ENCODE data around the gene VPS26C.

Gene VPS26C

DNA sequence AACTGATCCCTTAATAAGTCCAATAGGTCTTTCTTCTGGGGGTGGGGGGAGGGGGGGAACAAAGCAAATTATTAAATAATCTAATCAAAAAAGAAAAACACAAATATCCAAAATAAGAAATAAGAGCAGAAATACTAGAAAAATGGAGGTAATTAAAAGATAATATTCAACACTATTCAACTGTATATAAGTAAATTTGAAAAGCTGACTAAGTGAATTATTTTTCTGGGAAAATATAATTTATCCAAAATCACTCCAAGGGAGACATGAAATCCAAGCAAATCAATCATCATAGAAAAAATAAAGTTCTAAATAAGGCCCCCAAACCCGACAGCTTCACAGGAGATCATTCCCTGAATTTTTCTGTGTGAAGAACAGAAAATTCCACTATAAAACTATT, 18.8 kb downstream of the VPS26C start:
- H3K9me3 ChIP-seq (ENCODE audit: severe bottlenecking): no peaks in the 10 kb centered on the region
- H3K36me3 ChIP-seq (ENCODE audit: low read depth): no peaks in the 10 kb centered on the region
- no peaks in the 10 kb centered on the region for H3K27me3 ChIP-seq (ENCODE audit: insufficient read depth, poor library complexity, severe bottlenecking)
- no peak overlapping the region for H3K27ac ChIP-seq (ENCODE audit: poor library complexity, severe bottlenecking)
- no peak overlapping the region for H3K4me3 ChIP-seq (ENCODE audit: severe bottlenecking)
- no peak for DNase-seq (ENCODE audit: low spot score)
- H3K4me1 ChIP-seq (ENCODE audit: insufficient read depth, poor library complexity, severe bottlenecking): no peaks in the 10 kb centered on the region
- no peak for ATAC-seq (ENCODE audit: low read depth)
- TF ChIP-seq, protein P1, sequence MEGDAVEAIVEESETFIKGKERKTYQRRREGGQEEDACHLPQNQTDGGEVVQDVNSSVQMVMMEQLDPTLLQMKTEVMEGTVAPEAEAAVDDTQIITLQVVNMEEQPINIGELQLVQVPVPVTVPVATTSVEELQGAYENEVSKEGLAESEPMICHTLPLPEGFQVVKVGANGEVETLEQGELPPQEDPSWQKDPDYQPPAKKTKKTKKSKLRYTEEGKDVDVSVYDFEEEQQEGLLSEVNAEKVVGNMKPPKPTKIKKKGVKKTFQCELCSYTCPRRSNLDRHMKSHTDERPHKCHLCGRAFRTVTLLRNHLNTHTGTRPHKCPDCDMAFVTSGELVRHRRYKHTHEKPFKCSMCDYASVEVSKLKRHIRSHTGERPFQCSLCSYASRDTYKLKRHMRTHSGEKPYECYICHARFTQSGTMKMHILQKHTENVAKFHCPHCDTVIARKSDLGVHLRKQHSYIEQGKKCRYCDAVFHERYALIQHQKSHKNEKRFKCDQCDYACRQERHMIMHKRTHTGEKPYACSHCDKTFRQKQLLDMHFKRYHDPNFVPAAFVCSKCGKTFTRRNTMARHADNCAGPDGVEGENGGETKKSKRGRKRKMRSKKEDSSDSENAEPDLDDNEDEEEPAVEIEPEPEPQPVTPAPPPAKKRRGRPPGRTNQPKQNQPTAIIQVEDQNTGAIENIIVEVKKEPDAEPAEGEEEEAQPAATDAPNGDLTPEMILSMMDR (IDR thresholded peaks at IDR 0.05; ENCODE audit: poor library complexity, severe bottlenecking): no peak

DNA sequence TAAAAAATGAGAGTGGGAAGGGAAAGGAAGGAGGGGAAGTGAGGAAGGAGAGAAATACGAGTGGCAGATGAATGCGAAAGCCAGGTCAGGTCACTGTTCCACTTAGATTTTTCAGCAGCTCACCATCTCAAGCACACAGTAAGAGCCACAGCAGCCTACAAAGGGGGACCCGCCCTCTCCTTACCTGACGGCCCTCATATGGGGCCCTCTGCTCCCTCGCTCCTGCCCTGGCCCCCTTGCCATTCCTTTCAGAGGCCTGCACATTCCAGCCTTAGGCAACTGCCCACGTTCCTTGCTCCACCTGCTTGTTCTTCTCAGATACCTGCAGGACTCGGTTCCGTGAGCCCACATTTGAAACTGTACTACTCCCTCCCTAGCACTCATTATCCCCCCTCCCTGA, 22.0 kb downstream of the VPS26C start:
- DNase-seq (ENCODE audit: low spot score): no peak
- Histone ChIP-seq H3K9me3 (ENCODE audit: severe bottlenecking) (no peaks in the 10 kb centered on the region), H3K4me3 (ENCODE audit: severe bottlenecking) (no peak overlapping the region), H3K27ac (ENCODE audit: poor library complexity, severe bottlenecking) (no peak overlapping the region), H3K4me1 (ENCODE audit: insufficient read depth, poor library complexity, severe bottlenecking) (no peaks in the 10 kb centered on the region), H3K36me3 (ENCODE audit: low read depth) (peaks cover 14% of the 10 kb centered on the region), H3K27me3 (ENCODE audit: insufficient read depth, poor library complexity, severe bottlenecking) (no peaks in the 10 kb centered on the region)
- TF ChIP-seq, protein P1 (IDR thresholded peaks at IDR 0.05; ENCODE audit: poor library complexity, severe bottlenecking): no peak
- no peak for ATAC-seq (ENCODE audit: low read depth)

DNA sequence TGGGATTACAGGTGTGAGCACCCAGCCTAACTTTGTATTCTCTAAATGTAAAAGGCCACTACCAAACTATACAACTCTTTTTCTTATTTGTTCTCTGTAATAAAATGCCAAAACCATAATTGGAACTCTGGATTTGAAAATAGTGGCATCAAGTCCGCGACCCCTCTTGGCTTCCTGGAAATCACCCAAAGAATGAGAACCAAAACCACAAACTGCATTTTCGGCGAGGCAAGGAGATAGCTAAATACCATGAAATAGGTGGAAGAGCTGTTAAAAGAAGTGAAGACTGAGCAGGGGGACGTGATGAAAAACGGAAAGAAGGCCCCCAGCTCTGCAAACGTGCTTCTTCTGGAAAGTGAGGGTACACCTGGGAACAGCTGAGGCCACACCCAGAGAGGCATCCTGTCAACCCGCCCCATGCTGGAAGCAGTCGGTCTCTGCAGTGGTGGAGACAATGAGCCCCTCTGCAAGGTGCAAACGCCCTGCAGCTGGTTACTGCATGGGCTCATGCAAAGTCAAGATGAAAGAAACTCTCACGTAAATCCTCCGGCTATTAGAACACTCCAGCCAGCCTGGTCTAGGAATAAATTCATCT, 22.5 kb downstream of the VPS26C start:
- no peak overlapping the region for H3K4me3 ChIP-seq (ENCODE audit: severe bottlenecking)
- ATAC-seq (ENCODE audit: low read depth) (no peak), DNase-seq (ENCODE audit: low spot score) (no peak)
- TF ChIP-seq, protein P1 (IDR thresholded peaks at IDR 0.05; ENCODE audit: poor library complexity, severe bottlenecking): no peak
- H3K27me3 ChIP-seq (ENCODE audit: insufficient read depth, poor library complexity, severe bottlenecking): no peaks in the 10 kb centered on the region
- no peak overlapping the region for H3K27ac ChIP-seq (ENCODE audit: poor library complexity, severe bottlenecking)
- no peaks in the 10 kb centered on the region for H3K4me1 ChIP-seq (ENCODE audit: insufficient read depth, poor library complexity, severe bottlenecking)
- no peaks in the 10 kb centered on the region for H3K9me3 ChIP-seq (ENCODE audit: severe bottlenecking)
- H3K36me3 ChIP-seq (ENCODE audit: low read depth): peaks cover 20% of the 10 kb centered on the region

DNA sequence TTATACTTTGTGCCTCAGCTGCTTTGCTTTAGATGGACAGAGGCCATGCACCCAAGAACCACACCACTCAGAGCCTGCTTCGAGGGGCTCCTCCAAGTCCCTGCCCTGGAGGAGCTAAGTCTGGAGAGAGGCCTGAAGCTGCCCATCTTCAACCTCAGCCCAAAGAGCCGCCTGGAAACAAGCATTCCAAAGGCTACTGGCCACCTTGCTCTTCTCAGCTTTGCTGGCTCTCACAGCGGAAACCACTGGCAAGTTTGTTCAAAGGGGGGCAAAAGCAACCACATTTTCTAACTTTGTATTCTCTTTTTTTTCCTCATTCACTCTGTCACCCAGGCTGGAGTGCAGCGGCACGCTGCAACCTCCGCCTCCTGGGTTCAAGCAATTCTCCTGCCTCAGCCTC, 23.2 kb downstream of the VPS26C start:
- Histone ChIP-seq H3K4me1 (ENCODE audit: insufficient read depth, poor library complexity, severe bottlenecking) (no peaks in the 10 kb centered on the region), H3K4me3 (ENCODE audit: severe bottlenecking) (no peak overlapping the region), H3K36me3 (ENCODE audit: low read depth) (peaks cover 24% of the 10 kb centered on the region), H3K27me3 (ENCODE audit: insufficient read depth, poor library complexity, severe bottlenecking) (no peaks in the 10 kb centered on the region), H3K27ac (ENCODE audit: poor library complexity, severe bottlenecking) (no peak overlapping the region), H3K9me3 (ENCODE audit: severe bottlenecking) (no peaks in the 10 kb centered on the region)
- no peak for ATAC-seq (ENCODE audit: low read depth)
- DNase-seq (ENCODE audit: low spot score): no peak
- TF ChIP-seq, protein P1 (IDR thresholded peaks at IDR 0.05; ENCODE audit: poor library complexity, severe bottlenecking): no peak

GRCh38 chr21:37241426-37241825, 25.7 kb downstream of the VPS26C start:
- H3K4me1 ChIP-seq (ENCODE audit: insufficient read depth, poor library complexity, severe bottlenecking): no peaks in the 10 kb centered on the region
- H3K4me3 ChIP-seq (ENCODE audit: severe bottlenecking): no peak overlapping the region
- no peaks in the 10 kb centered on the region for H3K9me3 ChIP-seq (ENCODE audit: severe bottlenecking)
- H3K27ac ChIP-seq (ENCODE audit: poor library complexity, severe bottlenecking): no peak overlapping the region
- DNase-seq (ENCODE audit: low spot score) (no peak), ATAC-seq (ENCODE audit: low read depth) (no peak)
- H3K27me3 ChIP-seq (ENCODE audit: insufficient read depth, poor library complexity, severe bottlenecking): no peaks in the 10 kb centered on the region
- TF ChIP-seq, protein P1 (IDR thresholded peaks at IDR 0.05; ENCODE audit: poor library complexity, severe bottlenecking): no peak
- peaks cover 46% of the 10 kb centered on the region for H3K36me3 ChIP-seq (ENCODE audit: low read depth)

Measured in RWPE2 (cell line).